Stomach (tissue), 9 donors: ENCODE data around the gene PCSK9. TPM values are rescaled to one million over a fixed set of nuclear protein-coding genes. Genes with fewer than 3 reads are reported as not detected.

Experiments
- DNase-seq, 2 donors: peaks; one replicate each; pipeline versions ENCODE4 v3.0.0 to v3.0.0-alpha.2; 2013 to 2019
- H3K27ac ChIP-seq, 5 donors: fragments of 200-600 bp in 4 of 5; sonication (generic) in 4 of 5; one replicate each; pipeline ENCODE4 v1.5.1; 2013 to 2019; ENCODE audit warnings: mild to moderate bottlenecking in 1 of 5, moderate library complexity in 1 of 5
- H3K27me3 ChIP-seq, 3 donors: fragments of 200-600 bp; sonication (generic); one replicate each; pipeline ENCODE4 v1.5.1; 2017 to 2019; ENCODE audit warnings: mixed run types in 1 of 3
- H3K36me3 ChIP-seq, 4 donors: fragments of 200-600 bp; sonication (generic); 1 replicate in 3 of 4; 2 replicates in 1 of 4; pipeline ENCODE4 v1.5.1; 2016 to 2019
- H3K4me1 ChIP-seq, 4 donors: fragments of 200-600 bp; sonication (generic); one replicate each; pipeline ENCODE4 v1.5.1; 2016 to 2019
- H3K4me3 ChIP-seq, 4 donors: fragments of 200-600 bp; sonication (generic) in 3 of 4; one replicate each; pipeline ENCODE4 v1.5.1; 2016 to 2019; ENCODE audit warnings: mild to moderate bottlenecking in 1 of 4
- H3K9me3 ChIP-seq, 4 donors: fragments of 200-600 bp; sonication (generic); one replicate each; pipeline ENCODE4 v1.5.1; 2016 to 2019
- CTCF ChIP-seq, 7 experiments: fragments of 450-650 bp in 4 of 7; fragments of 200-600 bp in 3 of 7; sonication (generic) in 3 of 7; IDR thresholded peaks; one replicate each; pipeline ENCODE4 v1.5.1; 2016 to 2019; ENCODE audit warnings: antibody characterized with exemption in 7 of 7, control low read depth in 2 of 7, mild to moderate bottlenecking in 1 of 7
- EP300 ChIP-seq: sonication (generic); formaldehyde crosslinking; IDR thresholded peaks from one replicate; pipeline ENCODE4 v1.6.1; 2017; ENCODE audit warnings: antibody characterized with exemption
- POLR2A ChIP-seq, 4 donors: fragments of 450-650 bp; IDR thresholded peaks; one replicate each; pipeline ENCODE4 v1.6.1; 2016; ENCODE audit warnings: antibody characterized with exemption in 4 of 4, control low read depth in 2 of 4, mild to moderate bottlenecking in 1 of 4, moderate library complexity in 1 of 4
- POLR2AphosphoS5 ChIP-seq, 3 donors: sonication (generic); formaldehyde crosslinking; IDR thresholded peaks; one replicate each; pipeline ENCODE4 v1.6.1; 2016; ENCODE audit warnings: antibody characterized with exemption in 3 of 3
- WGBS, 5 donors: extraction: QIAGEN DNeasy Blood & Tissue Kit in 3 of 5; methylation state at CpG; one replicate each; pipeline versions ENCODE4 v1.1.5 to v1.1.7; 2013 to 2018; 5-methylcytosine and 5-hydroxymethylcytosine counted together
- intact Hi-C: fragments of 100-400 bp; cut with DNase I; formaldehyde crosslinking; loops from one replicate; pipeline ENCODE4 v1.15.1; 2023; ENCODE audit warnings: low total_unique reads
- polyA plus RNA-seq, 3 donors: library from polyadenylated mRNA; stranded (reverse); fragments of 200-250 nt; gene quantifications; one replicate each; pipeline ENCODE4 v1.2.3, GENCODE V29; 2013
- total RNA-seq, 5 donors: library from RNA; depleted of rRNA; stranded (reverse); fragments of >200 nt; gene quantifications; one replicate each; pipeline versions ENCODE4 v1.1.0 to v1.2.3, GENCODE V29; 2014 to 2016
- donor health status: healthy with polysubstance abuse.
- donor health status: Bipolar disorder and iron deficiency.
- donor health status: healthy.

Gene PCSK9
- total and polyA plus RNA-seq, 8 donors: 1.1 to 26.1 (median 2.6) TPM; not detected in 2

- H3K4me3 ChIP-seq: peak overlapping the region; percentile 28 to 42 (median 39)
- no peaks in the 10 kb centered on the region for H3K36me3 ChIP-seq
- DNase-seq: peak in 1 of 2 donors; percentile 58
- TF ChIP-seq EP300: no peak
- no peak for TF ChIP-seq POLR2AphosphoS5 (IDR thresholded peaks at IDR 0.05)
- TF ChIP-seq POLR2A (IDR thresholded peaks at IDR 0.05): no peak
- TF ChIP-seq CTCF (IDR thresholded peaks at IDR 0.05): no peak
- 6 to 19% (median 10%) methylated on average over 30 to 49 of the region's 49 CpGs for WGBS, 5 donors
- peaks cover 0 to 60% (median 36%) of the 10 kb centered on the region in 3 donors for H3K27me3 ChIP-seq
- H3K9me3 ChIP-seq: no peaks in the 10 kb centered on the region
- intact Hi-C loops: no loop called here
- peaks cover 13 to 31% (median 19%) of the 10 kb centered on the region in 4 donors for H3K4me1 ChIP-seq
- no peak overlapping the region for H3K27ac ChIP-seq
Measured at GRCh38 chr1:55040083-55040932, 960 bp downstream of the PCSK9 start.

GRCh38 chr1:55040933-55041494, 1.7 kb downstream of the PCSK9 start:
- 24 to 45% (median 41%) methylated on average over 5 of the region's 5 CpGs for WGBS, 5 donors
- TF ChIP-seq EP300: no peak
- TF ChIP-seq POLR2A (IDR thresholded peaks at IDR 0.05): no peak
- TF ChIP-seq POLR2AphosphoS5 (IDR thresholded peaks at IDR 0.05): no peak
- no peak for TF ChIP-seq CTCF (IDR thresholded peaks at IDR 0.05)
- Histone ChIP-seq H3K9me3 (no peaks in the 10 kb centered on the region), H3K36me3 (no peaks in the 10 kb centered on the region), H3K4me3 (peak overlapping the region in 1 of 4 donors; percentile 42), H3K27me3 (peaks cover 0 to 57% (median 36%) of the 10 kb centered on the region in 3 donors), H3K4me1 (peaks cover 13 to 28% (median 19%) of the 10 kb centered on the region in 4 donors), H3K27ac (no peak overlapping the region)
- no peak for DNase-seq
- intact Hi-C loops: no loop called here

- no peak overlapping the region for H3K27ac ChIP-seq
- no peaks in the 10 kb centered on the region for H3K36me3 ChIP-seq
- no peak for DNase-seq
- TF ChIP-seq POLR2A (IDR thresholded peaks at IDR 0.05) (no peak), EP300 (no peak), CTCF (IDR thresholded peaks at IDR 0.05) (no peak), POLR2AphosphoS5 (IDR thresholded peaks at IDR 0.05) (no peak)
- no peaks in the 10 kb centered on the region for H3K9me3 ChIP-seq
- peaks cover 0 to 51% (median 36%) of the 10 kb centered on the region in 3 donors for H3K27me3 ChIP-seq
- H3K4me1 ChIP-seq: peaks cover 13 to 26% (median 19%) of the 10 kb centered on the region in 4 donors
- no peak overlapping the region for H3K4me3 ChIP-seq
- intact Hi-C loops: no loop called here
- WGBS, 5 donors: 63 to 91% (median 66%) methylated on average over 3 of the region's 3 CpGs
Measured at GRCh38 chr1:55041613-55042012, 2.3 kb downstream of the PCSK9 start.

GRCh38 chr1:55043011-55043410, 3.7 kb downstream of the PCSK9 start:
- no peak overlapping the region for H3K4me3 ChIP-seq
- peaks cover 13 to 26% (median 19%) of the 10 kb centered on the region in 4 donors for H3K4me1 ChIP-seq
- 85 to 100% (median 97%) methylated on average over 2 of the region's 2 CpGs for WGBS, 5 donors
- TF ChIP-seq CTCF (IDR thresholded peaks at IDR 0.05) (no peak), EP300 (no peak), POLR2A (IDR thresholded peaks at IDR 0.05) (no peak), POLR2AphosphoS5 (IDR thresholded peaks at IDR 0.05) (no peak)
- no peaks in the 10 kb centered on the region for H3K36me3 ChIP-seq
- intact Hi-C loops: no loop called here
- H3K9me3 ChIP-seq: no peaks in the 10 kb centered on the region
- H3K27me3 ChIP-seq: peaks cover 0 to 37% (median 33%) of the 10 kb centered on the region in 3 donors
- H3K27ac ChIP-seq: no peak overlapping the region
- DNase-seq: no peak
